ENCODE measurements around the gene AK1.
A peak's percentile ranks its signal among the peaks of the same experiment; 100 is the strongest.

DNA sequence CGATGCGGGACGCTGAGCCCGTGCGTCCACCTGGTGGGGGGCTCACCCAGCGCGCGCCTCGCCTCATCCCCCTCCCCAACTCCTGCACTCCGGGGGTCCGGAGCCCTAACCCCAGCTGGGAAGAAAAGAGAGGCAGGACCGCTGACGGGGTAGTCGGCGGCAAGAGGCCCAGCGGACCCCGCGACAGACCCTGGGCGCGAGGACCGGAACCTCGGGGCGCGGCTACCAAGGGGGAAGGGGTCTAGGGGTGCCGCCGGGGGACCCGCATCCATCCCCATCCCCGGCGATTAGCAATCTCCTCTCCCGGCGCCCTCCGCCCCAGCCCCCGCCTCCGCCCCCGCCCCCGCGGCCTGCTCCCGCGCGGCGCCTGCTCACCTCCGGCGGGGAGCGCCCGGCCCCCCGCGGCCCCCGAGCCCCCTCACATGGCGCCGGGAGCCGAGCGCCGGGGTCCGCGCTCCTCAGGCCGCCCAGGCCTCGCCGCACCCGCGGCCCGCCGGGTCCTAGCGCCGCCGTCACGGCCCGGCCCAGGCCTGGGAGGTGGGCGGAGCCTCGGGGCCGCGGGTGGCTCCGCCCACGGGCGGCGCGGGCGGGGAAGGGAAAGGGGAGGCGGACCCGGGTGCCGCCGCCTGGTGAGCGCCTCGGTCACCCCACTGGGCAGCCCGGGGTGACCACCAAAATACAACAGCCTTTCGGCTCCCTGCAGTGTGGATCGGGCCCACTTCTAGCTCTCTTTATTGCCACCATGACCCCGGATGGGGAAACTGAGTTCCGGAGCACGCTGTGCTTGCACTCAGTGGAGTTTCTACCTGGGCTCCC lies 21.9 kb upstream of the AK1 start, which contains the start of gene ST6GALNAC6:
- TF ChIP-seq, protein P1, sequence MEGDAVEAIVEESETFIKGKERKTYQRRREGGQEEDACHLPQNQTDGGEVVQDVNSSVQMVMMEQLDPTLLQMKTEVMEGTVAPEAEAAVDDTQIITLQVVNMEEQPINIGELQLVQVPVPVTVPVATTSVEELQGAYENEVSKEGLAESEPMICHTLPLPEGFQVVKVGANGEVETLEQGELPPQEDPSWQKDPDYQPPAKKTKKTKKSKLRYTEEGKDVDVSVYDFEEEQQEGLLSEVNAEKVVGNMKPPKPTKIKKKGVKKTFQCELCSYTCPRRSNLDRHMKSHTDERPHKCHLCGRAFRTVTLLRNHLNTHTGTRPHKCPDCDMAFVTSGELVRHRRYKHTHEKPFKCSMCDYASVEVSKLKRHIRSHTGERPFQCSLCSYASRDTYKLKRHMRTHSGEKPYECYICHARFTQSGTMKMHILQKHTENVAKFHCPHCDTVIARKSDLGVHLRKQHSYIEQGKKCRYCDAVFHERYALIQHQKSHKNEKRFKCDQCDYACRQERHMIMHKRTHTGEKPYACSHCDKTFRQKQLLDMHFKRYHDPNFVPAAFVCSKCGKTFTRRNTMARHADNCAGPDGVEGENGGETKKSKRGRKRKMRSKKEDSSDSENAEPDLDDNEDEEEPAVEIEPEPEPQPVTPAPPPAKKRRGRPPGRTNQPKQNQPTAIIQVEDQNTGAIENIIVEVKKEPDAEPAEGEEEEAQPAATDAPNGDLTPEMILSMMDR (IDR thresholded peaks at IDR 0.05) = peak in 1 of 5 experiments; percentile 40
- no peak for TF ChIP-seq EP300 (IDR thresholded peaks at IDR 0.05)

Measured in tibial nerve (tissue), 4 donors.